ENCODE measurements around the gene HMG20A.

The HMG20A gene

GRCh38 chr15:77446840-77447390 is 26.2 kb downstream of the HMG20A start:
- Histone ChIP-seq H3K4me3 (ENCODE audit: low read depth, low read length) (no peak overlapping the region), H3K36me3 (ENCODE audit: control insufficient read depth, insufficient read depth, low read length) (no peaks in the 10 kb centered on the region), H3K9me3 (ENCODE audit: control insufficient read depth, insufficient read depth, low read length) (no peaks in the 10 kb centered on the region), H3K4me1 (ENCODE audit: control insufficient read depth, insufficient read depth, low read length) (peaks cover 7% of the 10 kb centered on the region), H3K9ac (ENCODE audit: low read depth, low read length) (no peak overlapping the region), H3K27me3 (ENCODE audit: control insufficient read depth, insufficient read depth, low read length) (no peaks in the 10 kb centered on the region)

GRCh38 chr15:77454265-77454664 is 33.6 kb downstream of the HMG20A start:
- H3K9ac ChIP-seq (ENCODE audit: low read depth, low read length): no peak overlapping the region
- no peaks in the 10 kb centered on the region for H3K27me3 ChIP-seq (ENCODE audit: control insufficient read depth, insufficient read depth, low read length)
- no peaks in the 10 kb centered on the region for H3K36me3 ChIP-seq (ENCODE audit: control insufficient read depth, insufficient read depth, low read length)
- no peak overlapping the region for H3K4me3 ChIP-seq (ENCODE audit: low read depth, low read length)
- peaks cover 6% of the 10 kb centered on the region for H3K4me1 ChIP-seq (ENCODE audit: control insufficient read depth, insufficient read depth, low read length)
- no peaks in the 10 kb centered on the region for H3K9me3 ChIP-seq (ENCODE audit: control insufficient read depth, insufficient read depth, low read length)

- H3K27me3 ChIP-seq (ENCODE audit: control insufficient read depth, insufficient read depth, low read length): no peaks in the 10 kb centered on the region
- H3K4me3 ChIP-seq (ENCODE audit: low read depth, low read length): no peak overlapping the region
- no peaks in the 10 kb centered on the region for H3K36me3 ChIP-seq (ENCODE audit: control insufficient read depth, insufficient read depth, low read length)
- H3K4me1 ChIP-seq (ENCODE audit: control insufficient read depth, insufficient read depth, low read length): peaks cover 6% of the 10 kb centered on the region
- H3K9ac ChIP-seq (ENCODE audit: low read depth, low read length): no peak overlapping the region
- H3K9me3 ChIP-seq (ENCODE audit: control insufficient read depth, insufficient read depth, low read length): no peaks in the 10 kb centered on the region
Observed at GRCh38 chr15:77454951-77455350, 34.3 kb downstream of the HMG20A start.

- Histone ChIP-seq H3K36me3 (ENCODE audit: control insufficient read depth, insufficient read depth, low read length) (no peaks in the 10 kb centered on the region), H3K9ac (ENCODE audit: low read depth, low read length) (no peak overlapping the region), H3K27me3 (ENCODE audit: control insufficient read depth, insufficient read depth, low read length) (no peaks in the 10 kb centered on the region), H3K4me3 (ENCODE audit: low read depth, low read length) (no peak overlapping the region), H3K9me3 (ENCODE audit: control insufficient read depth, insufficient read depth, low read length) (no peaks in the 10 kb centered on the region), H3K4me1 (ENCODE audit: control insufficient read depth, insufficient read depth, low read length) (peaks cover 6% of the 10 kb centered on the region)
Observed at GRCh38 chr15:77455696-77456321, 35.1 kb downstream of the HMG20A start.

DNA sequence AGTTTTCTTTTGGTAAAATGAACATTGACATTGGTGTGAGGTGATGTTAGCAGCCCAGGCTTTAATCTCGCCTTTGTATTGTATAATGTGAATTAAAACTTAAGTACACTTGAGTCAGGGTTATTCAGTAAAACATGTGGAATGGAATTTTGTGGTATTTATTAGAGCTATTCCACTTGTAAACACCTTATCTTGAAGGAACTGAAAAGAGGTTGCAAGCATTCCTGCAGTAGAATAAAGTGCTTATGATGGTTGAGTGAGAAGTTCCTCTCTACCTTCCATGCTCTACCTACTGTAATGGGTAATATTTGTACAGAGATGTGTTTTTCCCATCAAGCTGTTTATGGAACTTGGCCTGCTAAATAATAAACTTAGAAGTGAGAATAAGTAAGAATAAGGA is 36.1 kb downstream of the HMG20A start:
- Histone ChIP-seq H3K4me3 (ENCODE audit: low read depth, low read length) (no peak overlapping the region), H3K27me3 (ENCODE audit: control insufficient read depth, insufficient read depth, low read length) (no peaks in the 10 kb centered on the region), H3K4me1 (ENCODE audit: control insufficient read depth, insufficient read depth, low read length) (peaks cover 6% of the 10 kb centered on the region), H3K9ac (ENCODE audit: low read depth, low read length) (no peak overlapping the region), H3K9me3 (ENCODE audit: control insufficient read depth, insufficient read depth, low read length) (no peaks in the 10 kb centered on the region), H3K36me3 (ENCODE audit: control insufficient read depth, insufficient read depth, low read length) (no peaks in the 10 kb centered on the region)

- H3K4me1 ChIP-seq (ENCODE audit: control insufficient read depth, insufficient read depth, low read length): peaks cover 6% of the 10 kb centered on the region
Observed at GRCh38 chr15:77457191-77457904, 36.7 kb downstream of the HMG20A start.

GRCh38 chr15:77457905-77458265 is 37.2 kb downstream of the HMG20A start:
- Histone ChIP-seq H3K4me3 (ENCODE audit: low read depth, low read length) (no peak overlapping the region), H3K9ac (ENCODE audit: low read depth, low read length) (no peak overlapping the region), H3K27me3 (ENCODE audit: control insufficient read depth, insufficient read depth, low read length) (no peaks in the 10 kb centered on the region), H3K9me3 (ENCODE audit: control insufficient read depth, insufficient read depth, low read length) (no peaks in the 10 kb centered on the region), H3K4me1 (ENCODE audit: control insufficient read depth, insufficient read depth, low read length) (peaks cover 6% of the 10 kb centered on the region), H3K36me3 (ENCODE audit: control insufficient read depth, insufficient read depth, low read length) (no peaks in the 10 kb centered on the region)

More at GRCh38 chr15:77457191-77457904, 36.7 kb downstream of the HMG20A start:
- Histone ChIP-seq H3K9ac (ENCODE audit: low read depth, low read length) (no peak overlapping the region), H3K27me3 (ENCODE audit: control insufficient read depth, insufficient read depth, low read length) (no peaks in the 10 kb centered on the region), H3K4me3 (ENCODE audit: low read depth, low read length) (no peak overlapping the region), H3K36me3 (ENCODE audit: control insufficient read depth, insufficient read depth, low read length) (no peaks in the 10 kb centered on the region), H3K9me3 (ENCODE audit: control insufficient read depth, insufficient read depth, low read length) (no peaks in the 10 kb centered on the region)

GRCh38 chr15:77459031-77459430 is 38.3 kb downstream of the HMG20A start:
- Histone ChIP-seq H3K4me1 (ENCODE audit: control insufficient read depth, insufficient read depth, low read length) (peaks cover 6% of the 10 kb centered on the region), H3K4me3 (ENCODE audit: low read depth, low read length) (no peak overlapping the region), H3K9ac (ENCODE audit: low read depth, low read length) (no peak overlapping the region), H3K9me3 (ENCODE audit: control insufficient read depth, insufficient read depth, low read length) (no peaks in the 10 kb centered on the region), H3K27me3 (ENCODE audit: control insufficient read depth, insufficient read depth, low read length) (no peaks in the 10 kb centered on the region), H3K36me3 (ENCODE audit: control insufficient read depth, insufficient read depth, low read length) (no peaks in the 10 kb centered on the region)

- Histone ChIP-seq H3K4me3 (ENCODE audit: low read depth, low read length) (no peak overlapping the region), H3K9me3 (ENCODE audit: control insufficient read depth, insufficient read depth, low read length) (no peaks in the 10 kb centered on the region), H3K4me1 (ENCODE audit: control insufficient read depth, insufficient read depth, low read length) (peaks cover 6% of the 10 kb centered on the region), H3K9ac (ENCODE audit: low read depth, low read length) (no peak overlapping the region), H3K36me3 (ENCODE audit: control insufficient read depth, insufficient read depth, low read length) (no peaks in the 10 kb centered on the region), H3K27me3 (ENCODE audit: control insufficient read depth, insufficient read depth, low read length) (no peaks in the 10 kb centered on the region)
Observed at GRCh38 chr15:77461486-77461885, 40.8 kb downstream of the HMG20A start.

- peaks cover 16% of the 10 kb centered on the region for H3K4me1 ChIP-seq (ENCODE audit: control insufficient read depth, insufficient read depth, low read length)
- no peak overlapping the region for H3K9ac ChIP-seq (ENCODE audit: low read depth, low read length)
- H3K36me3 ChIP-seq (ENCODE audit: control insufficient read depth, insufficient read depth, low read length): no peaks in the 10 kb centered on the region
- no peak overlapping the region for H3K4me3 ChIP-seq (ENCODE audit: low read depth, low read length)
- no peaks in the 10 kb centered on the region for H3K27me3 ChIP-seq (ENCODE audit: control insufficient read depth, insufficient read depth, low read length)
- no peaks in the 10 kb centered on the region for H3K9me3 ChIP-seq (ENCODE audit: control insufficient read depth, insufficient read depth, low read length)
Observed at GRCh38 chr15:77464129-77464865, 43.6 kb downstream of the HMG20A start.

DNA sequence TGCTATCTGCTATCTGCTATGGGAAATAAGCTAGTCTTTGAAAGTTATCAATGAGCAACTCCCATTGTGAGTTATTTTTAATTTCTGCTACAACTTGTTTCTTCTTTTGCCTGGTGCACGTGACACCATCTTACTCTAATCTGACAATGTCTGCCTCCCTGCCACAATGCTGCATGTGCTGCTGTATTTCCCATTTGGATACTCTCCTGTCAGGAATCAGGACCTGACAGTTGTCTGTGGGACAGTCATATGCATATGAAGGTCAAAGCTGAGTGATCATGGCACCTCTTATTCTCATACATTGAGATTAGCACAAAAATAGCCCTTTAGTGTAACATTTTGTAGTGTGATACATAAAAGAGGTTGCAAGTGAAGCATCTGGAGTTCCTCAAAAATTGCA is 45.8 kb downstream of the HMG20A start:
- H3K27me3 ChIP-seq (ENCODE audit: control insufficient read depth, insufficient read depth, low read length): no peaks in the 10 kb centered on the region
- H3K36me3 ChIP-seq (ENCODE audit: control insufficient read depth, insufficient read depth, low read length): no peaks in the 10 kb centered on the region
- no peak overlapping the region for H3K4me3 ChIP-seq (ENCODE audit: low read depth, low read length)
- peaks cover 16% of the 10 kb centered on the region for H3K4me1 ChIP-seq (ENCODE audit: control insufficient read depth, insufficient read depth, low read length)
- no peaks in the 10 kb centered on the region for H3K9me3 ChIP-seq (ENCODE audit: control insufficient read depth, insufficient read depth, low read length)
- no peak overlapping the region for H3K9ac ChIP-seq (ENCODE audit: low read depth, low read length)

Data from iPS-15b (cell line).